Cardiac muscle cell (in vitro differentiated cells and primary cell): ENCODE results near the gene FNTB. TPM values are rescaled to one million over a fixed set of nuclear protein-coding genes. Genes with fewer than 3 reads are reported as not detected.
"Not testable (repeated sequence)": the region's sequence is repeated elsewhere in the genome, so short reads cannot be mapped to it uniquely, and the experiment has no call there.

Experiments used
- DNase-seq, 2 donors: peaks; one replicate each; pipeline versions ENCODE4 v3.0.0 to v3.0.0-alpha.2; 2010 to 2017; ENCODE audit warnings: low read depth in 1 of 2, low spot score in 1 of 2
- H3K27ac ChIP-seq: fragments of 200-600 bp; sonication (generic); 2 replicates; pipeline ENCODE4 v1.5.1; 2016
- H3K27me3 ChIP-seq: fragments of 200-600 bp; sonication (generic); 2 replicates; pipeline ENCODE4 v1.6.0; 2016; ENCODE audit warnings: control low read depth
- H3K36me3 ChIP-seq: fragments of 200-600 bp; sonication (generic); 2 replicates; pipeline ENCODE4 v1.5.1; 2016; ENCODE audit warnings: control low read depth
- H3K4me1 ChIP-seq: fragments of 200-600 bp; sonication (generic); 2 replicates; pipeline ENCODE4 v1.8.1; 2017; ENCODE audit warnings: low read depth, mild to moderate bottlenecking, mixed run types
- H3K4me3 ChIP-seq: fragments of 200-600 bp; sonication (generic); 2 replicates; pipeline ENCODE4 v1.5.1; 2016; ENCODE audit warnings: mild to moderate bottlenecking
- H3K9me3 ChIP-seq: fragments of 200-600 bp; sonication (generic); 2 replicates; pipeline ENCODE4 v1.5.1; 2017; ENCODE audit warnings: low read depth, mild to moderate bottlenecking, control low read depth
- CTCF ChIP-seq: IDR thresholded peaks from 2 replicates; pipeline ENCODE4 v1.5.1; 2012; ENCODE audit warnings: low read depth, mild to moderate bottlenecking, low read length
- polyA plus RNA-seq: library from polyadenylated mRNA; unstranded; fragments of >200 nt; fragmentation: Nextera tagmentation; extraction: Ambion mirVana; gene quantifications from 2 replicates; pipeline ENCODE4 v1.2.1, GENCODE V29; 2016
- total RNA-seq: library from RNA; depleted of rRNA; stranded (reverse); fragments of >200 nt; gene quantifications from 2 replicates; pipeline ENCODE4 v1.2.3, GENCODE V29; 2016

Gene FNTB
- total and polyA plus RNA-seq, 2 experiments from 2014 or later = 34.9 to 42.0 TPM

- H3K27me3 ChIP-seq = no peaks in the 10 kb centered on the region
- peaks cover 20% of the 10 kb centered on the region for H3K36me3 ChIP-seq
- no peak for TF ChIP-seq CTCF
- H3K27ac ChIP-seq = no peak overlapping the region
- no peak overlapping the region for H3K4me3 ChIP-seq
- no peaks in the 10 kb centered on the region for H3K4me1 ChIP-seq
- DNase-seq = no peak
- no peaks in the 10 kb centered on the region for H3K9me3 ChIP-seq
These were observed 42.2 kb downstream of the FNTB start for GRCh38 chr14:65028937-65029336.

- not testable (repeated sequence) for H3K4me1 ChIP-seq, H3K4me3 ChIP-seq, H3K27me3 ChIP-seq, DNase-seq, H3K9me3 ChIP-seq, H3K27ac ChIP-seq
- peaks cover 20% of the 10 kb centered on the region for H3K36me3 ChIP-seq
These were observed 44.6 kb downstream of the FNTB start for GRCh38 chr14:65031321-65031720.

- no peak for TF ChIP-seq CTCF
- H3K4me3 ChIP-seq = no peak overlapping the region
- H3K36me3 ChIP-seq = peaks cover 18% of the 10 kb centered on the region
- H3K9me3 ChIP-seq = no peaks in the 10 kb centered on the region
- DNase-seq = no peak
- H3K27me3 ChIP-seq = no peaks in the 10 kb centered on the region
- no peaks in the 10 kb centered on the region for H3K4me1 ChIP-seq
- H3K27ac ChIP-seq = no peak overlapping the region
These were observed 45.6 kb downstream of the FNTB start for GRCh38 chr14:65032319-65032718.

- Histone ChIP-seq H3K4me3 (no peak overlapping the region), H3K4me1 (no peaks in the 10 kb centered on the region), H3K27me3 (no peaks in the 10 kb centered on the region), H3K27ac (no peak overlapping the region), H3K9me3 (no peaks in the 10 kb centered on the region), H3K36me3 (peaks cover 18% of the 10 kb centered on the region)
- TF ChIP-seq CTCF = no peak
- DNase-seq = no peak
These were observed 46.5 kb downstream of the FNTB start for GRCh38 chr14:65033181-65033580.

GRCh38 chr14:65034021-65034420, 47.3 kb downstream of the FNTB start:
- DNase-seq = no peak
- H3K9me3 ChIP-seq = no peaks in the 10 kb centered on the region
- H3K27me3 ChIP-seq = no peaks in the 10 kb centered on the region
- no peak overlapping the region for H3K4me3 ChIP-seq
- peaks cover 11% of the 10 kb centered on the region for H3K36me3 ChIP-seq
- no peak overlapping the region for H3K27ac ChIP-seq
- no peak for TF ChIP-seq CTCF
- peaks cover 5% of the 10 kb centered on the region for H3K4me1 ChIP-seq

- DNase-seq = peak in 1 of 2 donors; percentile 43
- TF ChIP-seq CTCF = no peak
- Histone ChIP-seq H3K9me3 (no peaks in the 10 kb centered on the region), H3K4me1 (peaks cover 5% of the 10 kb centered on the region), H3K27me3 (no peaks in the 10 kb centered on the region), H3K4me3 (no peak overlapping the region), H3K27ac (no peak overlapping the region), H3K36me3 (peaks cover 11% of the 10 kb centered on the region)
These were observed 48.4 kb downstream of the FNTB start for GRCh38 chr14:65035049-65035448.
